HuH-7 (cell line): Measurements from ENCODE around the gene TRIP13.
A peak's percentile ranks its signal among the peaks of the same experiment; 100 is the strongest.
"Not testable (repeated sequence)": the region's sequence is repeated elsewhere in the genome, so short reads cannot be mapped to it uniquely, and the experiment has no call there.

Experiments used
- DNase-seq: peaks from one replicate; pipeline ENCODE4 v3.0.0; 2011; ENCODE audit warnings: low spot score

Gene TRIP13

GRCh38 chr5:920321-920720 is 27.6 kb downstream of the TRIP13 start:
- no peak for DNase-seq

DNA sequence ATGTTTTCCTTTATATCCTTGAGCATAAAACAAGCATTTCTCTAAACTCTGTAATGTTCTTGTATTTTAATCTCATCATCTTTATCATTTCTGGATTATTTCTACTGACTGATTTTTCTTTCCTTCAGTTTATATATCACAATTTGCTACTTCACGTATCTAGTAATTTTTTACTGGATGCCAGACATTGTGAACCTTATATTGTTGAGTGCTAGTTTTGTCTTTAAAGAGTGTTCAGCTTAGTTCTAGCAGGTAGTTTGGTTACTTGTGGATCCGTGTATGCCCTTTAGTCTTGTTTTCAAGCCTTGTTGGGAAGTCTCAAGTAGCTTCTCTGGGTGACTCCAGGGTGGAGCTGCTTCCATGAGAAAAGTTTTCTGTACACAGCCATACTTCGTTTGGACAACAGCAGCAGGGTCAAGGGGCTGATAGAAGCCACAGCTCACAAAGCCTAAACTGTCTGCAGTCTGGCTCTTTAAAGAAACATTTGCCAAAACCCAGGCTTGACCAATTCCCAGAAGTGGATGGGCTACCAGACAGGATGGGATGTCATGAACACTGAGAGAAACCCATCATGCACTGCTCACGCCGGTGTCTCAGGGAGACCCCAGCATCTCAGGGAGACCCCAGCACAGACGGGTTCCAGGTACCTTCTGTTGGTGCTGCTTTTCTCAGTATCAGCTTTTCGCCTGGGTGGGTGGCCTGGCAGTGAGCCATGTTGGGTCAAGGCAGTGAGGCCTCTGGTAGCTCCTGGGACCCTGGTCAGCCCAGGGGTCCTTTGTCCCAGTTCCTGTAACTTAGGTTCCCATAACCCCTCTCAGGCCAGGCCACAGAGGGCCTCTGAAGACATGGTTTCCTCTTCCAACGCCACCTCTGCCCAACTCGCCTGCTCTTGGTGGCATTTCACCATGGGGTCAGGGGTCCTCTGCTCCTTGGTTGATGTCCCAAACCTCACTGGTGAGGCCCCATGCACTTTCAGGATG is 29.1 kb downstream of the TRIP13 start:
- DNase-seq: no peak

GRCh38 chr5:922436-923280 is 30.0 kb downstream of the TRIP13 start:
- DNase-seq: no peak

- peak; percentile 89 for DNase-seq
Measured at GRCh38 chr5:923281-923873, 30.7 kb downstream of the TRIP13 start.

GRCh38 chr5:926417-927171 is 33.9 kb downstream of the TRIP13 start:
- DNase-seq: no peak

GRCh38 chr5:927172-928015 is 34.7 kb downstream of the TRIP13 start:
- no peak for DNase-seq

GRCh38 chr5:929182-929581 is 36.5 kb downstream of the TRIP13 start:
- not testable (repeated sequence) for DNase-seq

DNA sequence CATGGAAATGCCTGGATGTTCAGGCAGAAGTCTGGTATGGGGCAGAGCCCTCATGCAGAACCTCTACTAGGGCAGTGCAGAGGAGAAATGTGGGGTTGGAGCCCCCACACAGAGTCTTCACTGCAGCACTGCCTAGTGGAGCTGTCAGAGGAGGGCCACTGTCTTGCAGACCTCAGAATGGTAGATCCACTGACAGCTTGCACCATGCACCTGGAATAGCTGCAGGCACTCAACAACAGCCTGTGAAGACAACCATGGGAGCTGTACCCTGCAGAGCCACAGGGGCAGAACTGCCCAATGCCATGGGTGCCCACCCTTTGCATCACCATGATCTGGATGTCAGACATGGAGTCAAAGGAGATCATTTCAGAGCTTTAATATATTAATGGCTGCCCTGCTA is 36.9 kb downstream of the TRIP13 start:
- DNase-seq: no peak

DNA sequence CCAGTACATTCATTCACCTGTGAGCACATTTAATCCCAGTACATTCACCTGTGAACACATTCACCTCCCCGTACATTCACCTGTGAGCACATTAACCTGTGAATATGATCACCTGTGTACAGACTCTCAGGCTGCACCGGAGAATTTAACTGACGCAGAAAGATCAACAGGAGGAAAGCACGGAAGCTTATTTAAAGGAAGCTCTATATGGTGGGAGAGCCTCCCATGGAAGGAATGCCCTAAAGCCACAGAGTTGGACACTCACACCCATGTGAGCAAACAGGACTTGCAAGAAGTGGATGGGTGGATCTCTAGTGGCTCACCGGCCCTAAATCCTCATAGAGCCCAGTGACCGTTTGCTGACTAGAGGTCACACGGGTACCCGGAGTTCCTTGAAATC is 38.2 kb downstream of the TRIP13 start:
- no peak for DNase-seq

DNA sequence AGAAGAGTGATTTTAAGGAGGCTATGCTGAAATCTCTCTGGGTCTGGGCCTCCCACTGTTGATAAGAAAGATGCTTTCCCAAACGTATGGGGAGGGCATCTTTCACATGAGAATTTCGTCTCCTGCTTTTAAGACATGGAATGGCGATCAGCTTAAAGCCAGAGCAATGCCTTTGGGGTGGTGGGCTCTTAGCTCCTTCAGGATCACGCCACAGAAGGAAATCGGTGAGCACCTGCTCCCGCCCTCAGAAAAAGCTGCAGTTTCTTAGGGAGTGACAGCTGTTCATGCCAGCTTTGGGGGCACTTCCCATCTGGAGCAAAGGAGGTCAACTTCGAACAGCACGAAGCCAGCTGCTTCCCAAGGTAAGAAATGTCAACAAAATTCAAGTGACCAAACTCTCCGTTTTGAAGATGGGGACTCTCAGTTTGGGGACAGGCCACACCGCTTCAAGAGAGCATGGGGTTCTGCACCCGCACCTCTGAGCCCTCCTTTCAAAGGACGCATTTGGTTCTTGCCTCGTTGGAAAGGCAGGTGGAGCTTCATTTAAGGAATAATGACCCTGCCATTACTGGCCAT is 39.0 kb downstream of the TRIP13 start:
- no peak for DNase-seq

DNA sequence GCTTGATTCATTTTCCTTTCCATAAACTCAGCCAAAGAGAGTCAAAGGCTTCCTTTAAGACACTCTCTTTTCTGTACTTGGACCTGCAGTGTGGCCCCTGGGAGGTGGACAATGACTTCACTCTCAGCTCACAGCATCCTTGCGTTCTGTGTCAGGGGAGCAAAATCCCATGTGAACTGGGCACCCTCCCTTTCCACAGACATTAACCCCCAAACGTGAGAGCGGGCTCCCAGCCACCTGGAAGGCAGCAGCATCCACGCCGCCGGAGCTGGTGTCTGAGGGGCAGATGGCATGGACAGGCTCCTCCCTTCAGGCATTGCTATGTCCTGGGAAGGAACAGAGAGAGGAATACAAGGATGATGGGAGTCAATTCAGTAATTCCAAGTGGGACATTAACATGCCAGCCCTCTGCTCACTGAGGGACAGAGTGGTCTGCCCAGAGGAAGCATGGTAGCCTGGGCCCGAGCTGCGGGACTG is 39.5 kb downstream of the TRIP13 start:
- no peak for DNase-seq

GRCh38 chr5:932628-933250 is 40.1 kb downstream of the TRIP13 start:
- no peak for DNase-seq

DNA sequence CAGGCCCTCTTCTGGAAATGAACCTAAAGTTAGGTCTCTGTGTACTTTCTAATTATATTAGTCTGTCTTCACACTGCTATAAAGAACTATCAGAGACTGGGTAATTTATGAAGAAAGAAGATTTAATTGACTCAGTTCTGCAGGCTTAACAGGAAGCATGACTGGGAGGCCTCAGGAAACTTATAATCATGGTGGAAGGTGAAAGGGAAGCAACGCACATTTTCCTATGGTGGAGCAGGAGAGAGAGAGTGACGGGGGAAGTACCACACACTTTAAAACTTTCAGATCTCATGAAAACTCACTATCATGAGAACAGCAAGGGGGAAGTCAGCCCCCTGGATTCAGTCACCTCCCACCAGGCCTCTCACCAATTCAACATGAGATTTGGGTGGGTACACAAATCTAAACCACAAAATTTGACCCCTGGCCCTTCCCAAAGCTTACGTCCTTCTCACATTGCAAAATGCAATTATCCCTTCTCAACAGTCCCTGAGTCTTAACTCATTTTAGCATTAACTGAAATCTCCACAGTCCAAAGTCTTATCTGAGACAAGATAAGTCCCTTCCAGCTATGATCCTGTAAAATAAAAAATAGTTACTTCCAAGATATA is 40.7 kb downstream of the TRIP13 start:
- no peak for DNase-seq

DNA sequence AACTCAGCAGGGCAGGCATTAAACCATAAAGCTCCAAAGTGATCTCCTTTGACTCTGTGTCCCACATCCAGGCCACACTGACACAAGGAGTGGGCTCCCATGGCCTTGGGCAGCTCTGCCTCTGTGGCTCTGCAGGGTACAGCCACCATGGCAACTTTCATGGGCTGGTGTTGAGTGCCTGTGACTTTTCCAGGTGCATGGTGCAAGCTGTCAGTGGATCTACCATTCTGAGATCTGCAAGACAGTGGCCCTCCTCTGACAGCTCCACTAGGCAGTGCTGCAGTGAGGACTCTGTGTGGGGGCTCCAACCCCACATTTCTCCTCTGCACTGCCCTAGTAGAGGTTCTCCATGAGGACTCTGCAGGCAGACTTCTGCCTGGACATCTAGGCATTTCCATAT is 41.3 kb downstream of the TRIP13 start:
- DNase-seq: not testable (repeated sequence)

- not testable (repeated sequence) for DNase-seq
Measured at GRCh38 chr5:934381-934967, 41.8 kb downstream of the TRIP13 start.

GRCh38 chr5:935510-936084 is 42.9 kb downstream of the TRIP13 start:
- DNase-seq: no peak

DNA sequence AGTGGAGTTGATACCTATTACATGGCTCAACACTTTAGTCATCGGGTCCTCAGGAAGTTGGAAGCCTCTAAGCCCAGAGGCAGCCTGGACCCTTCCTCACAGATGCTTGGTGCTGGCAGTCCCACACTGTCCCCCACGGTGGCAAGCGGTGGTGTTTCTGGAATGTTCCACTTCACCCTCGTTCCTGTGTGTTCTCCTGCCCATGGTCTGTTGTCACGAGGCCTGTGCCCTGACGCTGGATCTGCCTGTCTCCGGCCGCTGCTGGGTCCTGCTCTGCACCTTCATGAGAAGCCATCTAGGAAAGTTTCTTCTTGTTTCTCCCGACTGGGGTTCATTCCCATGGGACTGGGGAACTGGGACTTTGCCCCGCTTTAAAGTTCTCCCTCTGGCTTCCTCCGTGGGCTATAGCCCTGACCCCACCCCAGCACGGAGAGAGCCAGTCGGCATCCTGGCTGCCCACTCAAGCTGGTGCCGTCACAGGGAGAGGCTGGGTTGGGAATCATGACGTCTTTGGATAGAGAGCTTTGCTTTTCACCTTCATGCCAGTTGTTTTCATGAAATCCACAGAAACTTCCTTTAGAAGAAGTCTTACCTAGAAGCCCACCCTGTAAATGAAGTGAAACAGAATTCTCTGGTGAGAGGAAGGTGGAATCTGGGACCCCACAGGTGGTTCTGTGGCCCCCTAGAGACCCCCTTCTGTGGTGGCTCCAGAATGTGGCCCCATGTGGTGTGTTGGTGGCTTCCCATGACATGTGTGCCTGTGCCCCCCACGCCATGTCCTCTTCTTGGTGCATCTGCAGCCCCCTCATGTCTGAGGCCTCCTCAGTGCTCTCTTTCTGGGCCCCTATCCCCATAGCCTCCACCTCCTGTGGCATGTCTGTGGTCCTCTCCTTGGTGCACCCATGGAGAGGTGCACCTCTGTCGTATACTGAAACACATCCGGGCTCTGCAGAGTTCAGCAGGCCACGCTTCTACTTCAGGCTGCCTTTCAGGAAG is 43.8 kb downstream of the TRIP13 start:
- no peak for DNase-seq
